HG03439 (cell line): ENCODE data around the gene C1QTNF1.
"Not testable (repeated sequence)": the region's sequence is repeated elsewhere in the genome, so short reads cannot be mapped to it uniquely, and the experiment has no call there.

Source experiments
- ATAC-seq: cut with Tn5 transposase; IDR thresholded peaks from one replicate; pipeline ENCODE4 v1.9.1; 2021; ENCODE audit warnings: mild to moderate bottlenecking, moderate library complexity; ENCODE audit not compliant: unreplicated experiment

Gene C1QTNF1

DNA sequence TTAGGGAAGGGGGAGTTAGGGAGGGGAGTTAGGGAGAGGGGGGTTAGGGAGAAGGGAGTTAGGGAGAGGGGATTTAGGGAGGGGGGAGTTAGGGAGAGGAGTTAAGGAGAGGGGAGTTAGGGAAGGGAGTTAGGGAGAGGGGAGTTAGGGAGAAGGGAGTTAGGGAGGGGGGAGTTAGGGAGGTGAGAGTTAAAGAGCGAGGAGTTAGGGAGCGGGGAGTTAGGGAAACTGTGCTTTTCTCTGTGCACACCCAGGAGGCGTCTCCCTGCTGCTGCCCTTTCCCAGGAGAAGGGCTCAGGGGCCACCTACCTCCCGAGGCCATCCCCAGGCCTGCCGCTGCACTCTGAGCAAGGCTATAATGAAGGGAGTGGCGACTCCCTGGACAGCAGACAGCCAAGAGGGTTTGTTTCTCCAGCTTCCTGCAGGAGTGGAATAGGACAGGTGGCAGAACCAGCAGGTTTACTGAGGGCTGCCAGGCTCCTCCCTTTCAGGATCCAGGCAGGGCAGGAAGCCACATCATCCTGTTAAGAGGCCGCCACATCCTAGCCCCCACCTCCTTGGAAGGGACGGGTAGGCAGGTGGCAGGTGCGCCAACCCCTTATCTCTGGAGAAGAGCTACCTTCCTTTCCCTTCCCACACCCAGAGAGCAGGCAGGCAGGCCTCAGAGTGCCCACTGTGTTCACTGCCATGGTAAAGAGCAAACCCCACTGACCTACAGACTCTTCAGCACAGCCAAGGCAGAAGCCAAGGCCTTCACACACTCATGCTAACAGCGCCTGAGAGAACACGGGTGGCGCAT is 18.7 kb upstream of the C1QTNF1 start:
- ATAC-seq: no peak

DNA sequence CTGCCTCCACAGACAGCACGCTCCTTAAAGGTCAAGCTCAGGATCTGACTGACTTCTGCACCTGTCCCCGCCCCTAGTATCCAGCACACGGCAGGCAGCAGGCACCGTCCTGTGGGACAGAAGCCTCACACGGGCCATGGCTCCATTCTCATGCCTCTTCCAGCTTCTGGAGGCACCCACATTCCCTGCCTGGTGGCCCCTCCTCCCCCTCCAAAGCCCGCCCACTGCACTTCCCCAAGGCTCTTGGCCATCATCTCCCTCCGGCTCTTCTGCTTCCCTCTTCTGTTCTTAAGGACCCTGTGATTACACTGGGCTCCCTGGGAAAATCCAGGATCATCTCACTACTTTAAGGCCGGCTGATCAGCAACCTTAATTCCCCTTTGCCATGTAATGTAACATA is 17.9 kb upstream of the C1QTNF1 start:
- ATAC-seq: no peak

DNA sequence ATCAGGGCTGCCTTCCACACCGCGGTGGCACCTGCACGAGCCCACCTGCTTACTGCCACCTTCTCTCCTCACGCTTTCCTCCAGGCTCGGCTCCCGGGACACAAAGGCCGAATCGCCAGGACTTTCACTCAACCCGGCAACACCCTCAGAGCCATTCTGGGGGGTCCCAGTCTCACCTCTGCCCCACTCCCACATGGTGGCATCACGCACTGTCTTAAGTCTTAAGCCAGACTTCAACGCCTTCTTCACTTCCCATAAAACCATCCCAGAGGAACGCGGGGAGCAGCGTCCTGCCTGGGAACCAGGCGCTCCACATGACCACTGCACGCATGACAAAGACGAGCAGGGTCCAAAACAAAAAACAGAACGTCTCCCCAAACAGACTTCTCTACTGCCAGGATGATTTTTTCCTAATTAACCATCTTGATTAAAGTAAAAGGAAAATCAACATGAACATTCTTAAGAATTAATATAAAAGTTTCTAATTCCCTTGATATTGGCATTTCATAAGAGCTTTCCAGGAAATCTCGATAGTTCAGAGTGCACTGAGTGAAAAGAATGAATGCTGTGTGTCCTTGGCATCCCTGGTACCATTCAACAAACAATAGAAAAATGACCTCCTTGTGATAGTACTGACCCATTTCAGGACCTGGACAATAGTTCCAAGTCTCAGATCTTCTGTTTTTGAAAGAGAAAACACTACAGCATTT is 17.0 kb upstream of the C1QTNF1 start:
- no peak for ATAC-seq

DNA sequence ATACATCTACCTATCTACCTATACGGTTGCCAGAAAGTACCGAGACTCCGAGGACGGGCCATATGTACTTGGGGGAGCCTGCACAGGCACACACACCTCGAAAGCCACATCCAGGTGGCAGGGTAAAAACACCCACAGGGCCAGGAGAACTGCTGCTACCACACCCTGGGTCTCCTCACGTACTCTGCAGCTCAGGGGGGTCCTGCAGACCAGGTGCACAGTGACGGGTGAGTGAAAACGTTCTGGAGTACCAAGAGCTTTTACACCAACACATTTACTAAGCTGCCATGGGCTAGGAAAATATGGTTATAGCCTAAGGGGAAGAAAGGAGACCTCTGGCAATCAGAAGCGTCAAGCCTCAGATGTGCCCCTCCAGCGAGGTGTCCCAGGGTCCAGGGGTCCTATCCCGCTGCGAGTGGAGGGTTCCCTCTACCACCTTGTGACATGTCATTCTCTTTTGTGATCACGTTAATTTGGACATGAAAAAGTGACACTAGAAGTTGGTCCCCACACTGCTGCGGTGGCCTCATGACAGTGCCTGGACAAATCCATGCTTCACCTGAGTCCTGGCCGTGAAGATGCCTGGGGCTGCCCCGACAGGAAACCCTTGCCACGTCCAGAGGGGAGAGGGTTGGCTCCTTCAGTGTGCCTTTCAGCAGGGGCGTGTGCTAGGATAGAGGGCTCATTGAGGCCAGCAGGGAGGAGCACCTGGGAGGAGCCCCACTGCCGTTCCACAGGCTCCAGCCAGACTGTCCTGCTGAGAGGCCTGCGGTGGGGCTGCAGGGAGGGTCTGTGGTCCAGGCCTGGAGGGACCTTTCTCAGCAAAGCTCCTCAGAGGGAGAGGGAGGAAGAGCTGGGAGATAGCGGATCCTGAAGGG is 16.2 kb upstream of the C1QTNF1 start:
- no peak for ATAC-seq

DNA sequence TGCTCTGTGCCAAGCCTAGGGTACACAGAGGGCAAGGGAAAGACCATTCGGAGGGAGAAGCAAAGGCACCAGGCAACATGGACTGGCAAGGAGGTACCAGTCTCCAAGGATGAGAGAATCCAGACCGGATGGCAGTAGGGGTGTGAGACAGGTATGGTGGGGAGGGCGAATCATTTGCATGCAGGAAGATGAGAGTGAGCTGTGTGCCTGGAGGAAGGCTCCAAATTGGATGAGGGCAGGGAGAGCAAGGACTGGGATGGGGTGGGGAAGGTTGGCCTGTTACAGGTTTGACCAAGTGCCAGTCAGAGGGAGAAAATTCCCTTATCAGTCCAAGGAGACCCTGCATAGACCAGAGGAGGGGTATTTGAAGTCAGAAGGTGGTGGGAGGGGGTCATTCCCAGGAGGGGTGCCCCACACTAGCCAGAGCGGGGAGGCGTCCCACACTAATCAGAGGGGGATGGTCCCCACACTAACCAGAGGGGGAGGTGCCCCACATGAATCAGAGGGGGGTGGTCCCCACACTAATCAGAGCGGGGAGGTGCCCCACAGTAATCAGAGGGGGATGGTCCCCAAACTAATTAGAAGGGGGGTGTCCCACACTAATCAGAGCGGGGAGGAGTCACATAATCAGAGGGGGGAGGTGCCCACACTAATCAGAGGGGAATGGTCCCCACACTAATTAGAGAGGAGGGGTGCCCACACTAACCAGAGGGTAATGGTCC is 15.1 kb upstream of the C1QTNF1 start:
- no peak for ATAC-seq

DNA sequence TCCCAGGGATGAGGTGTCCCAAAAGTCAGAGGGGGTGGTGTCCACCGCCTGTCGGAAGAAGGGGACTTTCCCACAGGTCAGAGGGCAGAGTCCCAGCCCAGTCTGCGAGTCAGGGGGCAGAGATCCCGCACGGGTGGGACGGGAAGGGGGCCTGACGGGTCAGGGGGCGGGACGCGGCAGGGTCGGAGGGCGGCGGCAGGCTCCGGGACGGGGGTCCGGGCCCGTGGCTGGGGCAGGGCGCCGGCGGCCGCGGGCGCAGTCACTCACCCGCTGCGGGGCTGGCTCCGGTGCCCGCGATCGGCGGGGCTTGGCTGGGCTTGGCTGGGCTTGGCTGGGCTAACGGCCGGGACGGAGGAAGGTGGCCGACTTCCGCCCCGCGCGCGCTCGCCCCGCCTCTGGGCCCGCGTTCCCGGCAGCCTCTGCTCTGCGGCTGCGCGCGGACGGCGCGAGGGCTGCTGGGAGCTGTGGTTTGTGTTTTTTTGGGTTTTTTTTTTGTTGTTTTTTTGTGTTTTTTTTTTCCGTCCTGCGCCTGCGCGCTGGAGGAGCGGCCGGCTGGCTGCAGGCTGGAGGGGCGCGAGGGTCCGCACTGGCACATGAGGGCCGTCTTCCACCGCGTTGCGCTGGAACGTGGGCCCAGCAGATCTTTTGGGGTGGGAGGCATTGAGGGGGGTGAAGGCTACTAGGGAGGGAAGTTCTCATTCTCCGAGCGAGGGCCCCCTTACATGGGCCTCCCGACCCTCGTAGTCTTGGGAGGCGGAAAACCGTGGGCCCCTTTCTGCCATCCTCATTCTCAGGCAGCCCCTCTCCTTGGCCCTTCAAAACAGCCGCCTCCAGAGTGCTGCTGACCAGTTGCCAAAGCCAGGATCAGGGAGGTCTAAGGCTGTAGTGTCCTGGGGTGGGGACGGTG is 14.3 kb upstream of the C1QTNF1 start, which contains the start of gene CANT1:
Gene CANT1, minus strand, starts transcription at position 368 of the 907 bp plus-strand sequence. CDS start 12,142 bp downstream, outside the sequence.
- peak; percentile 88 for ATAC-seq

DNA sequence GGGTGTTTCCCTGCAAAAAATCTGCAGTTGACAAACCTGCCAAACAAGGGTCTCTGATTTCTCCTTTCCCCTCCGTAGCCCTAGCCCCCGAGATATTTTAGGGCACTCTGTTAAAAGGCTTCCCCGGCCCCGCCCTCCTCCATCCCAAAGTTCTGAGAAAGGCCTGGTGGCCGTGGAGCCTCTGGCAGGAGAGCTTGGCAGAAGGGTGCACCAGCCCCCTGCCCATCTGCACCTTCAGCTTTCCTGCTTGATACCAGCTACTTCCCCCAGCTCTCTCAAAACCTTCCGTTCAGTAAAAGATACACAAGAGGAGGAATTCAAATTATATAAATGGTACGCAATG is 13.7 kb upstream of the C1QTNF1 start:
- ATAC-seq: no peak

DNA sequence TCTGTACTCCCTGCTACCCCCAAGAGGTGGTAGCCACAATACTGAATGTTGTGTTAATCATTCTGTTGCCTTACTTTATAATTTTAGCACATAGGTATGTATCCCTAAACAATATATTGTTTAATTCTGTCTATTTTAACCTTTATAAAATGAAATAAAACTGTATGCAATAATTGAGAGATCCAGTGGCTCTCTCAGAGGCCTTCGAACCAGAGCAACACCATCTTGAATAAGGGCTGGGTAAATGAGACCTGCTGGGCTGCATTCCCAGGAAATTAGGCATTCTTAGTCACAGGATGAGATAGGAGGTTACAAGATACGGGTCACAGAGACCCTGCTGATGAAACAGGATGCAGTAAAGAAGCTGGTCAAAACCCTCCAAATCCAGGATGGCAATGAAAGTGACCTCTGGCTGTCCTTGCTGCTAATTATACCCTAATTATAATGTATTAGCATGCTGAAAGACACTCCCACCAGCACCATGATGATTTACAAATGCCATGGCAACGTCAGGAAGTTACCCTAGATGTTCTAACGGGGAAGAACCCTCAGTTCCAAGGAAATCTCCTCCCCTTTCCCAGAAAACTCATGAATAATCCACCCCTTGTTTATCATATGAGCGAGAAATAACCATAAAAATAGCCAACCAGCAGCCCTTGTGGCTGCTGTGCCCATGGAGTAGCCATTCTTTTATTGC is 12.4 kb upstream of the C1QTNF1 start:
- ATAC-seq: no peak

DNA sequence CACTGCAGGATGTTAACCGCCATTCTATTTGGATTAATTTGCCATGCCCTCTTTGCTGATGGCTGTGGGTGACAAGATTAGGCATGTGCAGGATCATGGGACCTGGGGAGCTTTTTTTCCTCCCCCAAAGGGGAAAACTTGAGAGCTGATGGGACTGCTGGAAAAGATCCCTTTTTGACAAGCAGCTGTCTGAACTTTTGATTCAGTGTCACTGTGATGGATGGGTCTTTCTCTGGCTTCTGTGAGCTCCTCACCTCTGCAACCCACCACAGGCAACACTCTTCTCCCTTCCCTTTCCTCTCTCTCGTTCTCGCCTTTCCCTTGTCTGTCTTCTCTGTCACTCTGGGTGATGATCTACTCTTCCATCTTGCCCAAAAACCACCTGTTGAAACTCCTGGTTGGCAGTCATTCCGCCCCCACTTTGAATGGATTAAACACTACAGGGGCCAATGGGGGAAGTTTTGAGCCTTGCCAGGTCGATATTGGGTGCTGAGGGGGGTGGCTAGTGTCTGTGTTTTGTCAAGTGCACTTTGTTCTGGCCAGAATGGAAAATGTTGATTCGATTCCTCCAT is 11.3 kb upstream of the C1QTNF1 start:
- ATAC-seq: no peak

DNA sequence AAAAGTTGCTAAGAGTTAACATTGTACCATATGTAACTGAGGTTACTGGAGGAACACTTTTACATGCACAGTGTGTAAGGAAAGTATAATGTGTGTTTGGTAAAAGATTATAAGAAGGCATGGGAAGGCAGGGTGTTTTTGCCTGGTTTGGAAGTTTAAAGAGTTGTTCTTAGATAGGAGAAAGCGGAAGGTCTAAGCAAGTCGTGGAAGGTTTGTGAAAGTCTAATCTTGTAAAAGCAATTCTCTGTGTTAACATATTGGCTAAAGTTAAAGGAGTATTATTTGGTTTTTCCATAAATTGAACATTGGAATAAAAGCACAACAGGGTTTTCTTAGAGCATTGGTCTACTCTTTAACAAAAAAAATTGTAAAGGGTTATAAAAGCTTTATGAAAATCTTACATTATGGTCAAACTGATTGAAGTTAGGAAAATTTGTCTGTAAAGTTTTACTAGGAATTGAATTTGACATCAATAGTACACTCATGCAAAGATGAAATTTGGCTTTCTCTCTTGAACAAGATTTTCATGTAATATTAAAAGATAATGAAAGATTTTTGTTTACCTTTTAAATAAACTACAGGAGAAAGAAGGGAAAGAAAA is 9.7 kb upstream of the C1QTNF1 start:
- no peak for ATAC-seq

DNA sequence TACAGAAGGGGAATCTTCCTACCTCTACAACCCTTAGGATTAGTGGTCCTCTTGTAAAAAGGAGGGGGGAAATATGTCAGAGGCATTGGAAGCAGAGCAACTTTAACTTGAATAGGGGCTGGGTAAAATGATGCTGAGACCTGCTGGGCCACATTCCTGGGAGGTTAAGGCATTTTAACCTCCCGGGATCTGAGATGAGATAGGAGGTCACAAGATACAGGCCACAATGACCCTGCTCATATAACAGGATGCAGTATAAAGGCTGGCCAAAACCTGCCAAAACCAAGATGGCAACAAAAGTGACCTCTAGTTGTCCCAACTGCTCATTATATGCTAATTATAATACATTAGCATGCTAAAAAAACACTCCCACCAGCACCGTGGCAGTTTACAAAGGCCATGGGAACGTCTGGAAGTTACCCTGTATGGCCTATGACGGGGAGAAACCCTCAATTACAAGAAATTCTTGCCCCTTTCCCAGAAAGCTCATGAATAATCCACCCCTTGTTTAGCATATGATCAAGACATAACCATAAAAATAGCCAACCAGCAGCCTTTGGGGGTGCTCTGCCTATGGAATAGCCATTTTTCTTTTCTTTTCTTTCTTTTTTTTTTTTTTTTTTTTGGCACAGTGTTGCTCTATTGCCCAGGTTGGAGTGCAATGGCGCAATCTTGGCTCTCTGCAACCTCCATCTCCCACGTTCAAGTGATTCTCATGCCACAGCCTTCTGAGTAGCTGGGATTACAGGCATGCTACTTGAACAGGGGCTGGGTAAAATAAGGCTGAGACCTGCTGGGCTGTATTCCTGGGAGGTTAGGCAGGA is 6.2 kb upstream of the C1QTNF1 start:
- ATAC-seq: no peak

DNA sequence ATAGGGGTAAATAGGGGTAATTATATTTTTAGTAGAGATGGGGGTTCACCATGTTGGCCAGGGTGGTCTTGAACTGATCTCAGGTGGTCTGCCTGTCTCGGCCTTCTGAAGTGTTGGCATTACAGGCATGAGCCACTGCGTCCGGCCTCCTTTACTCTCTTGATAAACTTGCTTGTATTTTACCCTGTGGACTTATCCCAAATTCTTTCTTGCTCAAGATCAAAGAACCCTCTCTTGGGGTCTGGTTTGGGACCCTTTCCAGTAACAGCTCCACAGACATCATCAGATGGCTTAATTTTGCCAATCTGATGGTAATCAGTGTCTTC is 5.6 kb upstream of the C1QTNF1 start:
- no peak for ATAC-seq

DNA sequence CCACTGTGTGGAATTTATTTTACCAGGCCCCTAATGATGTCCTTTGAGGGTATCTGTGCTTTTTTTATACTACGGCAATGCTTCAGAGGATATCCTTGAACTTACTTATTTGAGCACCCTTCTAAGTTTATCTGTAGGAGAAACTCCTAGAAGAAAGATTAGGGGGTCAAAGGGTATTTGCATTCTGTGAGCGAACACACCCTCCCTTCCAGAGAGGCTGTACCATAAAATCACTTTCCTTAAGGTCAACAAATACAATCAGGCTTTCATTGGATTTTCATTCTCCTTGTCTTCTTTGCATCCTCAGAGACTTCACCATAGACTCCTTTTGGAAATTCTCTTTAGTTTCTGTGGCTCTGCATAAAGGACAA is 4.7 kb upstream of the C1QTNF1 start:
- no peak for ATAC-seq

DNA sequence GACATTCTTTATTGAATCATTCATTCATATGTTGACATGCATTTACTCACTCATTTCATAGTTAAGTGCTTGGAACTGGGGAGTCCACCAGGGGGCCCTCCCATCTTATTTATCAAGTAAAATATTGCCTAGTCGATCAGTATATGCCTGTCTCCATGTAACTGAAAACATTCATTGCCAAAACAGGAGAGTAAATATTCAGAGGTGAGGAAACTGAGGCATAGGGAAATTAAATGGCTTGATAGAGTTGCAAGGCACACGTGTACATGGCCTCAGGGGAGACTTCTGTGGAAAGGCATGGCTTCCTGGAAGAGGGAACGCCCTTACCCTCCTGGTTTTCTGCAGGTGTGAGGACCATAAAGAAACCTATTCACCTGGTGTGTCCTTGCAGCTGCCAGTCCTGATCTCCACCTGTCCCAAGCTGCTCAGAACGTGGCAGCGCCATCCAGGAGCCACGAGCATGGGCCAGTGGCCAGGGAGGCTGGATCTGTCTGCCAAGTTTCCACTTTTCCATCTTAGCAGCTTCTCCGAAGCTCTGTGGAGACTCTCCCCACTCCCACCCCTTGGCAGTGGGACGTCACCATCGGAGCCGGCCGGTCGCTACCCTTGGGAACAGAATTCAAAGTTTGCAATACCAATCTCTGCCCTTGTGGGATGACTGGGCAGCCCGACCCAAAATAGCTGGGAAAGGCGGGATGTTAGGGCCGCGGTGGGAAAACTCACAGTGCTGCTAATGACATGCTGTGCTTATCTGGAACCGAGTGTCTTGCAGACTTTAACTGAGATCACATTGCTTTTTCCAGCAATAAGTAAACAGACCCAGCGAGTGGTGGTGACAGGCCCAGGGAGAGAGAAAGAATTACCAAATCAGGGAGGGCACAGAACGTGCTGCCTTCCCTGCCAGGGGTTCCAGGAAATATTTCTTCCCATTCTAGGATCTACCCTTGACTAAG is 4.1 kb upstream of the C1QTNF1 start:
- no peak for ATAC-seq

DNA sequence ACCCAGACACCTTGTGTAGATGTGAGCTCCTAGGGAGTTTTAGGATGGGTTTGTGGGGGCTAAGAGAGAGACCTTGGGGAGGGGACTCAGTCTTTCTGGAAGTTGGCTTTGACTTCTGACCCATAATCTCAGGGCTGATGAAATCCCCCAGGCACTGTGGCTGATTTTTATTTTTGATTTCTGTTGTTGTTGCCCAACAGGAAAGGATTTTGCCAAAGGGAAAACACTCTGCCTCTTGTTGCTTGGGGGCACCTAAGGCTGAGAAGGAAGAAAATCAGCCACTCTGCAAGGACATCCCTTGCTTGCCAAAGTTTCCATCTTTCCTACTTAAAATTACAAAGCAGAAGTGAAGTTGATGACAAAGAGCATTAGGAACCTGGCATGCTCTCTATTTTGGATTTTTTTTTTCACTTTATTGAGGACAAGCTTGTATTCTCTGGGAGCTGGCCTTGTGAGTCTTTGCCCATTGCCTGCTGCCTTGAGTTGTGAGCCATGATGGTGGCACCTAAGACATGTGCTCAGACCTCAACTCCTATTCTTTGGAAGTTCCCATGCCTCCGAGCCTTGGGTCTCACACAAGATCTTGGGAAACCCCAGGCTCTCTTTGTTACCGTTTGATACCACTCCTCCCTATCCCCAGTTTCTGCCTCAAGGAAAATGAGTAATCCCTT is 3.2 kb upstream of the C1QTNF1 start:
- no peak for ATAC-seq

DNA sequence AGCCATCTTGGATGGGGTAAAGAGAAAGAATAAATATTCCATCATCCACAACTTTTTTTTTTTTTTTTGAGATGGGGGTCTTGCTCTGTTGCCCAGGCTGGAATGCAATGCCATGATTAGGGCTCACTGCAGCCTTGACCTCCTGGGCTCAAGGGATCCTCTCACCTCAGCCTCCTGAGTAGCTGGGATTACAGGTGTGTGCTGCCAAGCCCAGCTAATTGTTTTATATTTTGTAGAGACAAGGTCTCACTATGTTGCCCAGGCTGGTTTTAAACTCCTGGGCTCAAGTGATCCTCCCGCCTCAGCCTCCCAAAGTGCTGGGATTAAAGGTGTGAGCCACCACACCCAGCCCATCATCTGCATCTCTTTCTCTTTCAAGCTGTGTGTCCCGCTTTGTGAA is 2.0 kb upstream of the C1QTNF1 start:
- not testable (repeated sequence) for ATAC-seq
